Gastrocnemius medialis (tissue), 4 donors: ENCODE data around the gene RAB5A.

Experiments
- POLR2A ChIP-seq, 2 donors: fragments of 450-650 bp; IDR thresholded peaks; one replicate each; pipeline ENCODE4 v1.6.1; 2017; ENCODE audit warnings: antibody characterized with exemption in 2 of 2, mild to moderate bottlenecking in 2 of 2, moderate library complexity in 2 of 2
- TF ChIP-seq, protein P1 (sequence below), 5 experiments: fragments of 450-650 bp in 3 of 5; fragments of 200-600 bp in 2 of 5; sonication (generic) in 2 of 5; IDR thresholded peaks in 4 of 5; conservative IDR thresholded peaks in 1 of 5; 1 replicate in 4 of 5; 2 replicates in 1 of 5; pipeline ENCODE4 v1.5.1; 2016 to 2019; ENCODE audit warnings: antibody characterized with exemption in 5 of 5, mild to moderate bottlenecking in 3 of 5, moderate library complexity in 3 of 5

DNA sequence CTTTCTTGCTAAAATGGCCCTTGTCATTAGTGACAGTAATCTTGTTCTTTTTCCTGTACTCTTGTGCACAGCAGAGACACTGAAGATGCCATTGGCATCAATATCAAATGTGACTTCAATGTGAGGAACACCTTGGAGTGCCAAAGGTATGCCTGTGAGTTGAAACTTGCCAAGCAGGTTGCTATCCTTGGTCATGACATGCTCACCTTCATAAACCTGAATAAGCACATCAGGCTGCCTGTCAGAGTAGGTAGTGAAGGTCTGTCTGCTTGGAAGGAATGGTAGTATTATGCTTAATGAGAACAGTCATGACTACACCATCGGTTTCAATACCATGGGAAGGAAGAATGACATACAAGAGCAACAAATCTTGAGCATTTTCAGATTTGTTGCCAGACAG lies 6.3 kb upstream of the RAB5A start:
- TF ChIP-seq POLR2A (IDR thresholded peaks at IDR 0.05) = no peak
- TF ChIP-seq, protein P1, sequence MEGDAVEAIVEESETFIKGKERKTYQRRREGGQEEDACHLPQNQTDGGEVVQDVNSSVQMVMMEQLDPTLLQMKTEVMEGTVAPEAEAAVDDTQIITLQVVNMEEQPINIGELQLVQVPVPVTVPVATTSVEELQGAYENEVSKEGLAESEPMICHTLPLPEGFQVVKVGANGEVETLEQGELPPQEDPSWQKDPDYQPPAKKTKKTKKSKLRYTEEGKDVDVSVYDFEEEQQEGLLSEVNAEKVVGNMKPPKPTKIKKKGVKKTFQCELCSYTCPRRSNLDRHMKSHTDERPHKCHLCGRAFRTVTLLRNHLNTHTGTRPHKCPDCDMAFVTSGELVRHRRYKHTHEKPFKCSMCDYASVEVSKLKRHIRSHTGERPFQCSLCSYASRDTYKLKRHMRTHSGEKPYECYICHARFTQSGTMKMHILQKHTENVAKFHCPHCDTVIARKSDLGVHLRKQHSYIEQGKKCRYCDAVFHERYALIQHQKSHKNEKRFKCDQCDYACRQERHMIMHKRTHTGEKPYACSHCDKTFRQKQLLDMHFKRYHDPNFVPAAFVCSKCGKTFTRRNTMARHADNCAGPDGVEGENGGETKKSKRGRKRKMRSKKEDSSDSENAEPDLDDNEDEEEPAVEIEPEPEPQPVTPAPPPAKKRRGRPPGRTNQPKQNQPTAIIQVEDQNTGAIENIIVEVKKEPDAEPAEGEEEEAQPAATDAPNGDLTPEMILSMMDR (IDR thresholded peaks at IDR 0.05 in 4 of 5, conservative IDR thresholded peaks at IDR 0.05 in 1 of 5) = no peak
